ENCODE data around the gene ATOX1.
"Not testable (repeated sequence)": the region's sequence is repeated elsewhere in the genome, so short reads cannot be mapped to it uniquely, and the experiment has no call there.

Gene ATOX1

GRCh38 chr5:151729597-151729996 lies 28.8 kb downstream of the ATOX1 start:
- DNase-seq: not testable (repeated sequence)

- DNase-seq: no peak
Observed at GRCh38 chr5:151724360-151724759, 34.1 kb downstream of the ATOX1 start.

DNA sequence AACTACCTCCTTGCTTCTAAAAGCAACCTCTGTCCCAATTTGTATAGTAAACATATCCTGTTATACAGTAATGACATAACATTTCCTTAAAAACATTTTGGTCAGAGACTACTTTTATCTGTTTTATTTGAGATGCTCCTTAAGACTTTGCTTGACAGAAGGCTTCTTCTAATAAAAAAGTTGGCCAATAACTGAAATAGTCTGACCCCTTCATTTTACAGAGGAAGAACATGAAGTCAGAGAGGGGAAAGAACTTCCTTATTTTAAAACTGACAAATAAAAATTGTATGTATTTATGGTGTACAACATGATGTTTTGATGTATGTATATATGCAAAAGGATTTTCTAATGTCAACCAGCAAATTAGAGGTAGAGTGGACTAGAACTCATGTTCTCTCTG lies 35.9 kb downstream of the ATOX1 start:
- DNase-seq: no peak

GRCh38 chr5:151721812-151722391 lies 36.5 kb downstream of the ATOX1 start:
- no peak for DNase-seq

DNA sequence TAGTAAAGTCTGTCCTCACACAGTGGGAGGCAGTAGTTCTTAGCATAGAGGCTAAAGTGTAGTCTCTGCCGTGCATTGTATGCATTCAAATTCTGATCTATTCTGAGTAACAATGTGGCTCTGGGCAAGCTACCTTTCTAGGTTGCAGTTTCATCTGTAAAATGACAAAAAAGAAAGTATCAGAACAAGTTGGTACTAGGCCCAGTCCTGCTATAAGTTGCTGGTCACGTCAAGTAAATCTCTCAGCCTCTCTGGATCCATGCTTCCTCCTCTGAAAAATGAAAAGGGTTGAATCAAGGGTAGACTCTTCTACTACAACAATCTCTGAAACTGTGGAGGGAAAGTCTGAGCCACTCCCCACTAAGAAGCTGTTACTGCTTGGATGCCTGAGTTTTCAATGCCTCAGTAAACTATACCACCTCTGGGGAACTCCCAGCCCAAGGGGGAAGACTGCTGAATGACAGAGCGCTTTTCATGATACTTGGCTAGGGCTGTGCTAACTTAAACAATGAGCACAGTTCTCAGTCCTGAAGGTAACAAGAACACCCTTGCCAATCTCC lies 37.3 kb downstream of the ATOX1 start:
- no peak for DNase-seq

DNA sequence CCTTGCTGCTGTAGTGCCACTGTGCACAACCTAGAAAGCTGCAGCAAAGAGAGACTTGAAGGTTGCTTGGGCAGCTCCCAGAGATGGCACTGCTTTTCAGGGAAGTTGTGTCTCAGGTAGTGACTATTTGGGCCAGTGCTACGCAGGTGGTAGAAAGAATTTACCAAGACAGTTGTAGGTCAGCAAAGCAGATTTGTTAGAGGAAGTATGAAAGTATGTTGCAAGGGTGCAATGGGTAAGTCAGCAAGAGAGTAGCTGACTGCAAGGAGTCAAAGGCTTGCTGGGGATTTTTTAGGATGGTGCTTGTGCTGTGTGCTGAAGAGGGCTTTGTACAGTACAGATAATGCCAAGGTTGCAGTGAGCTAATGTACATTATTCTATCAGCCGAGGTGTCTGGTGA lies 38.2 kb downstream of the ATOX1 start:
- no peak for DNase-seq

DNA sequence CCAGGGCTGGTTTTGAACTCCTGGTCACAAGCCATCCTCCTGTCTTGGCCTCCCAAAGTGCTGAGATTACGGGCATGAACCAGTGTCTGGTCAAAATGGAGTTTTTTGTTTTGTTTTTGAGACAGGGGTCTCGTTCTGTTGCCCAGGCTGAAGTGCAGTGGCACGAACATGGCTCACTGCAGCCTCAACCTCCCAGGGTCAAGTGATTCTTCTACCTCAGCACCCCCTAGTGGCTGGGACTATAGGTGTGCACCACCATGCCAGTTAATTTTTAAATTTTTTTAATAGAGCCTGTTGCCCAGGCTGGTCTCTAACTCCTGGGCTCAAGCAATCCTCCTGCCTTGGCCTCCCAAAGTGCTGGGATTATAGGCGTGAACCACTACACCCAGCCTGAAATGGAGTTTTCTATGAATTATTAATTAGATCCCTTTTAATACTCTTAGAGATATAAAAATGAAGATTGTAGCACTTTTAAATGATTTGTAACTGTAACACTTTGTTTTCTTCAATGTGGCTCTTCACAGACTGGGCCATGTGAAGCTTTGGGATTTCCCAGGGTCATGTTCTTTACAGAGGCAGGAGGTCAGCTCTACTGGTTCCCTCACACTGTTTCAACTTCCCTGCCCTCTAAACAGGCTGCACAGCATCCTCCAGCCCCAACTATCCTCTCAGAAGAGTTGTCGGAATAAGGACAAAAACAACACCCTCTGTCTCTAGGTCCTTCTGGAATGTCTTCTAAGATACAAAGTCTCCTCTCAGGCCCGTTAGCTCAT lies 39.0 kb downstream of the ATOX1 start:
- no peak for DNase-seq

DNA sequence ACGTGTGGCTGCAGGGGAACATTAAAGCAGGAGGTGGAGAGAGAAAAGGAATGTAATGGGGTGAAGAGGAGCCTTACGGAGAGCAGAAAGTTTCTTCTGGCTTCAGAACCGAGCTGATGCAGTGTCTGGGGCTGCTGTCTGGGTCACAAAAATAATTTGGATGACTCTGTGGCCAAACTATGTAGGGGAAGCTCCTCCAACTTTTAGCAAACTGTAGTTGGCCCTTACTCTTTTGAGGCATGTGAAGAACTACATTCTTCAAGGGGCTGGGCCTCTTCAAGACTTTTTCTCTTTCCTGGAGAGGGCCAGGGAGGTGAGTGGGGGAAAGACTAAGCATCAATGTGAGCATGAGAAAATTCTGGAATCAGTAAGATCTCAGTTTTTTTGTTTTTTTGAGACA lies 39.8 kb downstream of the ATOX1 start:
- no peak for DNase-seq

DNA sequence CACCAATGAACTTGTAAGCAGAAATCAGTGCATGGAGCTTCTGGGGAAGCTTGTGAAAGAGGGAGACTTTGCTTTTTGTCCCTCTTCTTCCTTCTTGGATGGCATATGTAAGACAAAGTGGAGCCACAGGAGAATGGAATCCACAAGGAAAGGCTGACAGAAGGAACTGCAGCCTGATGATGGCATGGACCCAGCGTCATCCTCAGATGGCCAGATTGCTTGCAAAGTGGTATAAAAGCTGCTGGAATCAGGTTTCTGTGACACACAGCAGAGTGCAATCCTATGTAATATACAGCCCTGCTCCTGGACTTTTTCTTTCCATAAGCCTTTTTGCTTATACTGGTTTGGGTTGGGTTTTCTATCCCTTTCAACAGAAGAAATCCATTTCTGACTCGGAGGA lies 40.3 kb downstream of the ATOX1 start:
- DNase-seq: no peak

DNA sequence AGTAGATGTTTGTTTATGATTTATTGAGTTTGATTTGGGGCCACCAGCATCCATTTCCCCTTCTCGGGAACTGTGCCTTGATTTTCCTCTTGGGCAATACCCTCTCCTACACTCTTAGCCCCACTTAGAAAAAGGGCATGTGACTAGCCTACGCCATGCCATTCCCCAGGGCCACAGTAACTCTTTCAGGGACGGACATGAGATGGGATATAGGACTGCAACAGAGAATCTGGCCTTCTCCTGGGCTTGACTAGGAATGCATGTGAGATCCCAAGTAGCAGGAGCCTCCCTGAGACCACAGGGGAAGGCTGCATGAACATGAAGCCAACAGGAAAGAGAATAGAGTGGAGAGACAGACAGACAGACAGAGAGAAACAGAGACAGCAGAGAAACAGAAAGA lies 41.0 kb downstream of the ATOX1 start:
- no peak for DNase-seq

DNA sequence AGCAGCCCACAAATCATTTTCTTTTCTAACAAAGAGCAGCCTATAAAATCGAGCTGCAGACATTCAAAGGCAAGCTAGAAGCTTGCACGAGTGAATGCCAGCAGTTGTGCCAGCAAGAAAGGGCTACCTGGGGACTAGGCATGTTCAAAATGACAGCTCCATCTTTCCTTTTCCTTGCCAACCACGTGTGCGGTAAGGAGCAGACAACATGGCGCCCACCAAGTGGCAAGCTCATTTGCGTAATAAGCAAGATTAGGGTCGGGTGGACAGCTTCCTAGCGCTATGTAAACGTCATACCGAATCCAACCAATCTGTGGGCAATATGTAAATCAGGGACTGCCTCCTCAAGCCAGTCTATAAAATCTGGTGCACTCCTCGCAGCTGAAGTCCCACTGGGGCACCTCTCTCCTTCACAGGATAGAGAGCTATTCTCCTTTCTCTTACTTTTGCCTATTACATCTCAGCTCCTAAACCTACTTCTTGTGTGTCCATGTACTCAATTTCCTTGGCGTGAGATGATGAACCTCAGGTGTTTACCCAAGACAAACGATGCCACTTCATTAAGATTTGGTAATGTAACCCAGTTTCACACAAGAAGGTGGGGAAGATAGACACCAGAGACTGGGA lies 49.2 kb downstream of the ATOX1 start:
- DNase-seq: no peak

DNA sequence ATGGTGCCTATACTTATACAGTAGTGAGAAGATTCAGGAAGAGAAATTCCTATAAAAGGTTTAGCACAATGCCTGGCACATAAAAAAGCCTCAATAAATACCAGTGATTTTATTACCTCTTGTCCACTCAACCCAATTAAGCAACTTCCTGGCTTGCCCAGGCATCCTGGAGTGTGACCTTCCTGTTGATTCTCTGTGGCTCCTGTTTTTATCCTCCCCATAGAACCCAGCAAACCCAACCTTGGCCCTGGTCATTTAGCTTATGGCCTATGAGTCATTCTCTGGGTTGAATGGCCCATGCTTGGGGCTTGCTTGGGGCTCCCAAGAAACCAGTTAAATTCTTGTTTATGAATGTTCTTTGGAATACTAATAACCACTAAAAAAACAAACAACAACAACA lies 50.3 kb downstream of the ATOX1 start:
- no peak for DNase-seq

GRCh38 chr5:151707567-151707966 lies 50.9 kb downstream of the ATOX1 start:
- DNase-seq: no peak

DNA sequence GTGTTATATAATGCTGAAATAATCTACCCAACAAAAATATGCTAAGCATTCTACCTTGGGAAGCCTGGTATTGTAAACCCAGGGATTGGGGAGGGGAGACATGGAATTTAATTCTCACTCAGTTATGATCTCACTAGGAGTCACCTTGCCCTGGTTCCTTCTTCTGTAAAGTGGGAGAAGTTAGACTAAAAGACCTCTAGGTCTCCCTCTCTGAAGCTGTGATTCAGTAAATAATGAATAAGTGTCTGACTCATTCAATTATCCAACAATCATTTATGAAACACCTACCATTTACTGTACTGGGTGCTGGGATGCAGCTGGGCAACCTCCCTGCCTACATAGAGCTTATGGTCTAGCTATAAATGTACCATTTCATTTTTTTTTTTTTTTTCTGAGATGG lies 51.5 kb downstream of the ATOX1 start:
- no peak for DNase-seq

GRCh38 chr5:151703780-151704179 lies 54.7 kb downstream of the ATOX1 start:
- DNase-seq: no peak

GRCh38 chr5:151703227-151703626 lies 55.2 kb downstream of the ATOX1 start:
- DNase-seq: no peak

- DNase-seq: no peak
Observed at GRCh38 chr5:151700820-151701219, 57.6 kb downstream of the ATOX1 start.

GRCh38 chr5:151700296-151700695 lies 58.1 kb downstream of the ATOX1 start:
- DNase-seq: no peak

DNA sequence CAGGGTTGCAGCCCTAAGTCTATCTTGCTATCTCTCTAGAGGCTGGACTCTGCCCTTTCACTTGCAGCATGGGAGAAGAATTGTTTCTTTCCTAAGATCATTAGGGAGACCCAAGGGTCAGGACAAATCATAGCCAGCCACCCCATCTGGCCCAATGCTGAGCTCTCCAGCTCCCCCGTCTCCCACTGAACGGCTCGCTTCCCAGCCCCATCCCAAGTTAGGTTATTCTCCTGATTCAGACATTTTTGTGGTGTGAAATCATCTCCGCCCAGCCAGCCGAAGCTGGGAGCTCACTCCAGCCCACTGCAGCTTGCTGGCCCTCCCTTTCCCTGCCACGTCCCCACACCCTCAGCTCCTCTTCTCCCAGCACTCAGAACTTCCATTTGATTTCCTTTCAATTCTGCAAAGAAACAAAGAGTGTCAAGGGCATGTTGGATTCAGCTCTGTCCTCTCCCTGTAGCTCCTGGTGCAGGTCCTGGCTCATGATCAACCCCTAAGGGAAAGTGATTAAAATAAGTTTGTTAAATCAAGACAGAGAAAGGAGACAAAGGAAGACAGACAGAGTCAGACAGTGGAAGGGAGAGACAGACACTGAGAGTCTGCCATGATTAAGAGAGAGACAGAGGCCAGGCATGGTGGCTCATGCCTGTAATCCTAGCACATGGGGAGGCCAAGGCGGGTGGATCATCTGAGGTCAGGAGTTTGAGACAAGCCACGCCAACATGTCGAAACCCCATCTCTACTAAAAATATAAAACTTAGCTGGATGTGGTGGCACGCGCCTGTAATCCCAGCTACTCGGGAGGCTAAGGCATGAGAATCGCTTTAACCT lies 59.1 kb downstream of the ATOX1 start:
- no peak for DNase-seq

- not testable (repeated sequence) for DNase-seq
Observed at GRCh38 chr5:151698081-151698480, 60.4 kb downstream of the ATOX1 start.

- no peak for DNase-seq
Observed at GRCh38 chr5:151697452-151697851, 61.0 kb downstream of the ATOX1 start.

GRCh38 chr5:151696470-151697061 lies 61.9 kb downstream of the ATOX1 start:
- DNase-seq: no peak

DNA sequence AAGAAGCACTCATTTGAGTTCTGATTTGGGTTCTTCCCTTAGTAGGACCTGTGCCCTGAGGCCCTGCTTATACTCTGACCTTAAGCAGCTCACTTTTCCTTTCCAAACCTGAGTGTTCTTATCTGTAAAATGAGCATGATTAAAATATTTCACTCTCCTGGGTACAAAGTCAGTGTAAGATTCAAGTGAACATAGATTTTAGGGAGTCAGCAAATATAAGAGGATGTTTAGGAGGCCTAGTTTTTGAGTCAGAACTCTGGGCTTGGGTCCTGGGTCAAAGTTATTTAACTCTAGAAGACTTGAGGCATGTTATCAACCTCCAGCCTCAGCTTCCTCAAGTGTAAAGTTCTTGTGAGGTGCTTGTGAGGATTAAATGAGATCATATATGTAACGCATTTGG lies 63.0 kb downstream of the ATOX1 start:
- DNase-seq: no peak

Measured in NCI-H2107 (cell line).